Central memory CD8-positive, alpha-beta T cell (primary cell): ENCODE data around the gene MCRS1.

Experiments used
- ATAC-seq: fragments of 150-1000 bp; cut with Tn5 transposase; replicated peaks from 2 replicates; pipeline ENCODE4 v1.10.0; 2022; ENCODE audit warnings: mild to moderate bottlenecking, moderate FRiP score, moderate number of reproducible peaks; ENCODE audit not compliant: poor library complexity, severe bottlenecking; ENCODE audit errors: extremely low read depth
- DNase-seq, 2 donors: peaks; one replicate each; pipeline ENCODE4 v3.0.0; 2021; ENCODE audit warnings: low spot score in 2 of 2
- H3K27ac Mint-ChIP-seq: one replicate; pipeline ENCODE4 v1.8.0; 2022; ENCODE audit warnings: low read depth, mild to moderate bottlenecking, moderate library complexity, mixed read lengths
- H3K27me3 Mint-ChIP-seq: one replicate; pipeline ENCODE4 v1.8.0; 2022; ENCODE audit warnings: mixed read lengths
- H3K36me3 Mint-ChIP-seq: one replicate; pipeline ENCODE4 v1.8.0; 2022; ENCODE audit warnings: mild to moderate bottlenecking, moderate library complexity, mixed read lengths; ENCODE audit not compliant: insufficient read depth
- H3K4me1 Mint-ChIP-seq: one replicate; pipeline ENCODE4 v1.8.0; 2022; ENCODE audit warnings: mixed read lengths
- H3K4me3 Mint-ChIP-seq: one replicate; pipeline ENCODE4 v1.8.0; 2022; ENCODE audit warnings: mild to moderate bottlenecking, moderate library complexity, mixed read lengths
- H3K9me3 Mint-ChIP-seq: one replicate; pipeline ENCODE4 v1.8.0; 2022; ENCODE audit warnings: mixed read lengths

MCRS1 gene

GRCh38 chr12:49577589-49578315 lies 9.8 kb upstream of the MCRS1 start:
- Mint-ChIP-seq H3K36me3 (peaks cover 4% of the 10 kb centered on the region), H3K27ac (no peak overlapping the region), H3K9me3 (no peaks in the 10 kb centered on the region), H3K27me3 (no peaks in the 10 kb centered on the region), H3K4me1 (peaks cover 12% of the 10 kb centered on the region), H3K4me3 (no peak overlapping the region)
- ATAC-seq, result no peak
- DNase-seq, result no peak

DNA sequence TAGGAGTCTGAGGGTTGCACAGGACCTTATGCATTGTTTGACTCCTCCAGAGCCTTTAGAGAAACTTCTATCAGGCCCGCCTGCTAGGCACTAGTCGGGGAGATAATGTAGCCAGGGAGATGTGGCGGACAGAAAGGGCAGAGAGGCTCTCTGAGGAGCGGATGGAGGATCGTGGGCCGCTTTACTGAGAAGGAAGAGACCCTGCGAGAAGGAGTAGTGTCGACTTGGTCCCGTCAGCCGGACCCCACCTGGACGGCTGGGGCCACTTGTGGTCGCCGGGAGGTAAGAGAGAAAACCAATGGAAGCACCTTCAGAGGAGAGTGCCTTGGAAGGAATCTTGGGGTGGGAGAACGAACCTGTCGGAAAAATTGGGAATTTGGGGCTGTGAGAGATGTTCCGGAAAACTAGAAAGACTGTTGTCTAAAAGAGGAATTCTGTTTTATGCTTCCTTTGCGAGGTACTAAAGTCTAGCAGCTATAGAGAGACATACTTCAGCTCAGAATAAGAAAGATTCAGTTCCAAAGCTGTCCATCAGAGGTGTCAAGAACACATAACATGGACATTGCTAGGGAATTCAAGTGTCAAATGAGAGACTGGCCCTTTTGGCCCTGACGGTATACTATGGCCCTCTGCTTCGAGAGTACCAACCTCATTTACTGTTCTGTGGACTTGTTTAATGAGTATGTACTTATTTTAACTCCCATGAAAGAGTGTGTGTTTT lies 660 bp upstream of the MCRS1 start:
- peak overlapping the region; percentile 99 for H3K27ac Mint-ChIP-seq
- H3K4me1 Mint-ChIP-seq, result peaks cover 63% of the 10 kb centered on the region

GRCh38 chr12:49567302-49567610 lies 686 bp downstream of the MCRS1 start:
- Mint-ChIP-seq H3K4me1 (peaks cover 64% of the 10 kb centered on the region), H3K9me3 (no peaks in the 10 kb centered on the region), H3K27me3 (no peaks in the 10 kb centered on the region), H3K27ac (peak overlapping the region; percentile 99), H3K36me3 (peaks cover 37% of the 10 kb centered on the region), H3K4me3 (peak overlapping the region; percentile 97)
- no peak for DNase-seq
- ATAC-seq, result peak; percentile 25

More for the DNA sequence above, 660 bp upstream of the MCRS1 start:
- Mint-ChIP-seq H3K9me3 (no peaks in the 10 kb centered on the region), H3K27me3 (no peaks in the 10 kb centered on the region), H3K36me3 (peaks cover 29% of the 10 kb centered on the region), H3K4me3 (peak overlapping the region; percentile 97)
- ATAC-seq (no peak), DNase-seq (no peak)

GRCh38 chr12:49566361-49566760 lies 1.6 kb downstream of the MCRS1 start:
- Mint-ChIP-seq H3K4me3 (no peak overlapping the region), H3K27me3 (no peaks in the 10 kb centered on the region), H3K27ac (no peak overlapping the region), H3K9me3 (no peaks in the 10 kb centered on the region), H3K36me3 (peaks cover 43% of the 10 kb centered on the region), H3K4me1 (peaks cover 57% of the 10 kb centered on the region)
- no peak for ATAC-seq
- DNase-seq, result no peak

DNA sequence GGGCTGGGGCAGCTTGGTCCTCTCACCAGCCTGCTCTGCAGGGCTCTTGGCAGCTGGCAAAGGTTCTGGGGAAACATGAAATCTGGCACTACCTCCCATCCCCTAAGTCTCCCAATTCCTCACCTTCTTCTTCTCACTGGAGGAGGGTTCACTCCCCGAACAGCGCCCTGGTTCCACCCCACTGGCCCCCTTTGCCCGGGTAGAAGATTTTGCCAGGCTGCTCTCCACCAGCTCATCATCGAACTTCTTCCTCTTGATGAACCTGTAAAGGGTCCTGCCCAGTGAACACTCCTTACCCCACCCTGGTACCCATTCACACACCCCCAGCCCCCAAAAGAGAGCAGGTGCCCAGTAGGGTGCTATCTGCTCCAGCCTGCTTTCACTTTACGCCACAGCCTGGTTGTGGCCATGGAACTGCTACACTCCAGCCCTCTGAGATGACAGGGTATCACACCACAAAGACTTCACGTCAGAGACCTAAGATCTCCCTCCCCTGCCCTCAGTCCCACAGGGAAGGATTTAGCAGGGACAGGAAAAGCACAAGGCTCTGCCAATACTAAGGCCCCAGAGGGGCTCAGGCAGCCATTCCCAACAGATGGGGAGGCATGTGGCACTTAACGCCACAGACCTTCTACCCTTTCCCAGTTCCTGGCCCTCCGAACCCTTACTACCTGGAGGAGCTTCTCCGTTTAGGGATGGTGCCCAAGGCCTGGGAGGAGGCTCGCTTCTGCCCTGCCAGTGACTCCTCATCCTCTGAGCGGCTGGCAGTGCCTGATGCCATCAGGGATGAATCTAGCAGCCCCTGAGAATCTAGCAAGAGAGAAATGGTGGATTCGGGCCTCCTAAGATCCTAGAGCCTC lies 2.3 kb downstream of the MCRS1 start:
- peaks cover 45% of the 10 kb centered on the region for H3K36me3 Mint-ChIP-seq
- no peak for ATAC-seq

DNA sequence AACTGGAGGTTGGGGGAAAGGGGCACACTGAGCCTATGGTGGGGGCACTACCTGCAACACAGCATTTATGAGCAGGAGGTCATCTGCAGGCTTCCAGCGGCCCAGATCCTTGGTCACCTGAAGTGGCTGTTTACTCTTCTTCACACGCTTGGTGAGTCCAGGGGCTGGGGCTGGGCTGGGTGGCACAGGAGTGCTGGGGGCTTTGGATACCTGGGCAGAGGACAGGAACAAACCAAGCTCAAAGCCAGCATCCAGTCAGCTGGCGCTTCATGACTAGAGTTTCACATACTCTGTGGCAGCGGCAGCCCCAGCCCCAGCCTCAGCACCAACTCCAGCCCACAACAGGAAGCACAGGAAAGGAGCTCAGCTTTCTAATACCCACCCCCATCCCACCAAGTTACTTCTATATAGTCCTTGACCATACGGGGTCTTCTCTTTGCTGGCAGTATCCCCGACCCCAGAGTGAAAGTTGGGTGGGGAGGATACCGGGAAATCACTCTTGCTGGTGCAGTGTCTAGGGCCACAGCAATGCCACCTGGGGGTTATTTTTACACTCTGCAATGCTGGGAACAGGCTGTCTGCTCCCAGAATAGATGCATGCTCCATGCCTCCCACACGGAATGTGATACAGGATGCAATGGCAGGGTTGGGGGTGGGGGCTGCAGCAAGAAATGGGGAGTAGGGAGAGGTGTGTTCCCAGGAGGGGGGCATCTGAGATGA lies 3.1 kb downstream of the MCRS1 start:
- no peak for ATAC-seq
- peaks cover 48% of the 10 kb centered on the region for H3K36me3 Mint-ChIP-seq
- peak overlapping the region; percentile 40 for H3K4me3 Mint-ChIP-seq

More for the DNA sequence above, 2.3 kb downstream of the MCRS1 start:
- Mint-ChIP-seq H3K27me3 (no peaks in the 10 kb centered on the region), H3K4me3 (peak overlapping the region; percentile 40), H3K4me1 (peaks cover 50% of the 10 kb centered on the region), H3K9me3 (no peaks in the 10 kb centered on the region), H3K27ac (no peak overlapping the region)
- DNase-seq, result no peak

GRCh38 chr12:49563951-49564685 lies 3.8 kb downstream of the MCRS1 start:
- Mint-ChIP-seq H3K36me3 (peaks cover 55% of the 10 kb centered on the region), H3K4me1 (peaks cover 47% of the 10 kb centered on the region), H3K27ac (peak overlapping the region; percentile 16), H3K9me3 (no peaks in the 10 kb centered on the region), H3K4me3 (no peak overlapping the region), H3K27me3 (no peaks in the 10 kb centered on the region)
- DNase-seq, result no peak
- ATAC-seq, result no peak

More for the DNA sequence above, 3.1 kb downstream of the MCRS1 start:
- no peaks in the 10 kb centered on the region for H3K9me3 Mint-ChIP-seq
- DNase-seq, result no peak
- H3K27ac Mint-ChIP-seq, result no peak overlapping the region
- peaks cover 47% of the 10 kb centered on the region for H3K4me1 Mint-ChIP-seq
- H3K27me3 Mint-ChIP-seq, result no peaks in the 10 kb centered on the region

GRCh38 chr12:49562831-49563230 lies 5.1 kb downstream of the MCRS1 start:
- Mint-ChIP-seq H3K36me3 (peaks cover 56% of the 10 kb centered on the region), H3K4me3 (no peak overlapping the region), H3K27me3 (no peaks in the 10 kb centered on the region), H3K27ac (no peak overlapping the region), H3K4me1 (peaks cover 35% of the 10 kb centered on the region), H3K9me3 (no peaks in the 10 kb centered on the region)
- DNase-seq, result no peak
- ATAC-seq, result no peak

- Mint-ChIP-seq H3K4me1 (peaks cover 29% of the 10 kb centered on the region), H3K36me3 (peaks cover 51% of the 10 kb centered on the region), H3K4me3 (no peak overlapping the region), H3K27ac (no peak overlapping the region), H3K27me3 (no peaks in the 10 kb centered on the region), H3K9me3 (no peaks in the 10 kb centered on the region)
- ATAC-seq (no peak), DNase-seq (no peak)
Observed at GRCh38 chr12:49562233-49562632, 5.7 kb downstream of the MCRS1 start.

DNA sequence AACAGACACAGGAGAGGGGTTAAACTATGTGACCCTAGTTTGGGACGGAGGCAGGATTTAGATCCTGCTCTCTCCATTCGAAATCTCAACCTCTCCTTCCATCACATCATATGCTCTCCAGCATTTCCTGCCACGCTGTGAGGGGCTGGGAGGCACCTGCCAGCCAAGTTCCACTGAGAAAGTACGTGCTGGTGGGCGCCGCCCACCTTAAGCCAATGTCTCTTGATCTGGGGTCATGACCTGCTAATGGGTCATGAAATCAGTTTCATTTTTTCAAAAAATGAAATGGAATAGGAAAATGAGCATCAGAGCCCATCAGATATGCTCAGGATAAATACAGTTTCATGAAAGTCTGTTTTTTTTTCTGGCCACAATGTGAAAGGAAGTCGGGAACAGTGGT lies 7.2 kb downstream of the MCRS1 start:
- ATAC-seq (no peak), DNase-seq (no peak)
- H3K4me3 Mint-ChIP-seq, result no peak overlapping the region
- H3K27me3 Mint-ChIP-seq, result no peaks in the 10 kb centered on the region
- H3K4me1 Mint-ChIP-seq, result peaks cover 22% of the 10 kb centered on the region
- H3K27ac Mint-ChIP-seq, result no peak overlapping the region
- H3K36me3 Mint-ChIP-seq, result peaks cover 47% of the 10 kb centered on the region
- no peaks in the 10 kb centered on the region for H3K9me3 Mint-ChIP-seq

DNA sequence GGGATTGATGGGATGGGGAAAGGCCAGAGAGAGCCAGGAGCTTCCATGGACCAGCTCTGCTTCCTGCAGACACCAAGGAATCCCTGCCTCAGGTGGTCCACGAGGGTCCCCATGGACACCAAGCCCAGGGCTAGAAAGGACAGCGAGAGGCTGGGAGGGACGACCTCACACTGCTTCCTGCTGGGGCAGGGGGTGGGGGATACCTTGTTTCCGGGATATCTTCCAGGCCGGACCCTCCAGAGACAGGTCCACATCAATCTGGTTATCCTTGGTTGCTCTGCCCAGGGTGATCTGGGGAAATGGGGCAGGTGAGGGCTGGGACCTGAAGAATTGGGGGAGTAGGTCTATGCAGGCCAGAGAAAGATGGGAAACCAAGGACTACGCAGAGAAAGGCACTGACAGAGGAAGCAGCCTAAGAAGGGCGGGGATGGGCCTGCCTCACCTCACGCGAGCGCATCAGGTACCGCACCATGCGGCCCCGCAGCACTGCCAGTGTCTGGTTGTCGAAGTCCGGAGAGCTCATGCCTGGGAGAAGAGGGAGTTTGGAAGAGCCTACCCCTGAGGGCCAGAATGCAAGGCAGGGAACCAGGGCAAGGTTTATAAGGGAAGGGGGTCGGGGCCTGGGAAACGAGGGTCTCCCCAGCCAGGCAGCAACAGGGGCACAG lies 8.8 kb downstream of the MCRS1 start:
- Mint-ChIP-seq H3K9me3 (no peaks in the 10 kb centered on the region), H3K27ac (no peak overlapping the region), H3K27me3 (no peaks in the 10 kb centered on the region), H3K36me3 (peaks cover 40% of the 10 kb centered on the region), H3K4me1 (peaks cover 6% of the 10 kb centered on the region), H3K4me3 (no peak overlapping the region)
- DNase-seq (no peak), ATAC-seq (no peak)
